ENCODE data around the gene DEFB132.

GRCh38 chr20:258963-259362, 1.4 kb downstream of the DEFB132 start:
- no peak for TF ChIP-seq HDGF (IDR thresholded peaks at IDR 0.05; ENCODE audit: borderline replicate concordance)
- no peak for TF ChIP-seq BHLHE40 (IDR thresholded peaks at IDR 0.05; ENCODE audit: borderline replicate concordance)
- no peak for TF ChIP-seq CTBP1 (IDR thresholded peaks at IDR 0.05; ENCODE audit: borderline replicate concordance)
- no peak for TF ChIP-seq FOXM1 (IDR thresholded peaks at IDR 0.05; ENCODE audit: borderline replicate concordance)
- no peak for TF ChIP-seq PKNOX1 (IDR thresholded peaks at IDR 0.05)
- no peak for TF ChIP-seq SP1 (IDR thresholded peaks at IDR 0.05)
- TF ChIP-seq FOXK2 (IDR thresholded peaks at IDR 0.05) = no peak
- TF ChIP-seq TARDBP (IDR thresholded peaks at IDR 0.05) = no peak
- no peak for TF ChIP-seq NFRKB (IDR thresholded peaks at IDR 0.05)
- TF ChIP-seq SUZ12 (IDR thresholded peaks at IDR 0.05) = no peak

Data from HEK293T (cell line).